ENCODE measurements around the gene MARF1. TPM values are rescaled to one million over a fixed set of nuclear protein-coding genes. Genes with fewer than 3 reads are reported as not detected.

MARF1 gene
- total and polyA plus RNA-seq, 2 of the 8 experiments (the other 6 are each of a cell fraction or from before 2014, with no cell fraction given) = 5.6 to 31.4 TPM

- H2BK15ac ChIP-seq (ENCODE audit: low read length) = no peak overlapping the region
These were observed 5.3 kb upstream of the MARF1 start for GRCh38 chr16:15648135-15648730.

More at GRCh38 chr16:15648135-15648730, 5.3 kb upstream of the MARF1 start:
- H2AK5ac ChIP-seq (ENCODE audit: low read depth, low read length) = no peak overlapping the region
- no peak overlapping the region for H3K23ac ChIP-seq (ENCODE audit: insufficient read length)
- no peaks in the 10 kb centered on the region for H3K27me3 ChIP-seq (replicated peaks in 1 of 4; ENCODE audit: control insufficient read depth in 3 of 4, extremely low read depth in 1 of 4, insufficient read depth in 3 of 4, low read length in 3 of 4)
- no peak overlapping the region for H2BK5ac ChIP-seq (ENCODE audit: low read depth, low read length)
- 88% methylated on average over 9 of the region's 9 CpGs; no CpG with 5 or more reads in 1 of the 2 experiments for WGBS, 2 experiments (ENCODE audit: extremely low coverage in 1 of 2, insufficient coverage in 1 of 2, insufficient read length in 1 of 2, insufficient replicate concordance in 2 of 2, low coverage in 1 of 2, low lambda C conversion rate in 2 of 2, missing lambda C conversion rate in 1 of 2)
- no peak overlapping the region for H3K27ac ChIP-seq (ENCODE audit: low read depth, low read length)
- FAIRE-seq (no peak), DNase-seq (ENCODE audit: low read depth in 1 of 2, low spot score in 2 of 2) (no peak)
- H3K9me3 ChIP-seq (ENCODE audit: insufficient read depth in 2 of 2, low read depth in 1 of 2, low read length in 1 of 2) = no peaks in the 10 kb centered on the region
- no peak overlapping the region for H3K4me3 ChIP-seq (ENCODE audit: extremely low read depth in 1 of 4, insufficient read depth in 2 of 4, low read depth in 3 of 4, low read length in 4 of 4)
- H2BK12ac ChIP-seq (ENCODE audit: low read depth, low read length) = no peak overlapping the region
- H3K56ac ChIP-seq (replicated peaks; ENCODE audit: insufficient read length, low read depth, low read length) = no peak overlapping the region
- H4K5ac ChIP-seq (ENCODE audit: insufficient read length, low read depth, low read length) = no peak overlapping the region
- peaks cover 0 to 6% (median 2%) of the 10 kb centered on the region in 4 experiments; a peak in 2 of 7 replicates for H3K4me1 ChIP-seq (replicated peaks in 1 of 4; ENCODE audit: control insufficient read depth in 3 of 4, insufficient read depth in 4 of 4, low read length in 3 of 4)
- no peak overlapping the region for H3K4me2 ChIP-seq (ENCODE audit: insufficient read depth in 1 of 2, low read depth in 2 of 2, low read length in 2 of 2)
- H3K79me1 ChIP-seq (ENCODE audit: low read depth, low read length) = peaks cover 3% of the 10 kb centered on the region; the same call in 1 of the 2 replicates
- H3K4ac ChIP-seq (replicated peaks; ENCODE audit: insufficient read length, low read depth, low read length) = no peak overlapping the region
- H3K9ac ChIP-seq (replicated peaks in 1 of 4; ENCODE audit: extremely low read depth in 1 of 4, low read depth in 3 of 4, low read length in 3 of 4) = no peak overlapping the region
- H2BK120ac ChIP-seq (replicated peaks; ENCODE audit: low read depth, low read length) = no peak overlapping the region
- POLR2A ChIA-PET (ENCODE audit: partially characterized antibody) = no interaction called here
- H2BK20ac ChIP-seq (ENCODE audit: low read length) = no peak overlapping the region
- no peak overlapping the region for H2AFZ ChIP-seq (ENCODE audit: low read length)
- peaks cover 6% of the 10 kb centered on the region for H3K23me2 ChIP-seq (ENCODE audit: low read depth, low read length)
- CTCF ChIA-PET (ENCODE audit: partially characterized antibody) = no interaction called here
- no peak overlapping the region for H4K8ac ChIP-seq (ENCODE audit: extremely low read depth, insufficient read depth, low read length)
- no peaks in the 10 kb centered on the region for H3K36me3 ChIP-seq (ENCODE audit: control insufficient read depth in 2 of 4, insufficient read depth in 4 of 4, low read length in 3 of 4)
- H3K79me2 ChIP-seq (ENCODE audit: control insufficient read depth in 1 of 2, insufficient read depth in 2 of 2, low read length in 2 of 2) = peaks cover 0 to 14% of the 10 kb centered on the region in 2 experiments; a peak in 3 of 4 replicates
- TF ChIP-seq KDM5A (IDR thresholded peaks at IDR 0.05; ENCODE audit: low read length) (no peak), BRCA1 (IDR thresholded peaks at IDR 0.05; ENCODE audit: low read depth, low read length) (no peak), RAD21 (IDR thresholded peaks at IDR 0.05 in 1 of 2, conservative IDR thresholded peaks at IDR 0.05 in 1 of 2; ENCODE audit: low read depth in 2 of 2, low read length in 2 of 2) (no peak), EGR1 (IDR thresholded peaks at IDR 0.05; ENCODE audit: borderline replicate concordance, low read depth, low read length) (no peak), GTF2F1 (IDR thresholded peaks at IDR 0.05; ENCODE audit: borderline replicate concordance, low read depth, low read length) (no peak), CTBP2 (IDR thresholded peaks at IDR 0.05; ENCODE audit: borderline replicate concordance, insufficient read depth, insufficient read length, low read length) (no peak), RBBP5 (IDR thresholded peaks at IDR 0.05; ENCODE audit: borderline replicate concordance, low read depth, low read length) (no peak), KDM1A (IDR thresholded peaks at IDR 0.05; ENCODE audit: borderline replicate concordance, low read length) (no peak), HDAC6 (IDR thresholded peaks at IDR 0.05; ENCODE audit: low read depth, low read length) (no peak), SIRT6 (IDR thresholded peaks at IDR 0.05; ENCODE audit: low read length) (no peak), BACH1 (IDR thresholded peaks at IDR 0.05; ENCODE audit: low read length) (no peak), TBP (IDR thresholded peaks at IDR 0.05; ENCODE audit: low read depth, low read length) (no peak), TEAD4 (IDR thresholded peaks at IDR 0.05; ENCODE audit: low read depth, low read length) (no peak)
- H3K18ac ChIP-seq (ENCODE audit: extremely low read depth, low read length) = no peak overlapping the region
- peaks cover 1 to 3% of the 10 kb centered on the region in 2 experiments for H4K20me1 ChIP-seq (replicated peaks in 1 of 2; ENCODE audit: control insufficient read depth in 1 of 2, insufficient read depth in 2 of 2, low read length in 2 of 2)
- H4K91ac ChIP-seq (replicated peaks; ENCODE audit: insufficient read length, low read length) = no peak overlapping the region
- no peak overlapping the region for H3K14ac ChIP-seq (ENCODE audit: insufficient read length)

All from H1 (cell line).